Mucosa of descending colon (tissue), 3 donors: ENCODE measurements around the gene EXOC1. TPM values are rescaled to one million over a fixed set of nuclear protein-coding genes. Genes with fewer than 3 reads are reported as not detected.

ENCODE experiments used
- ATAC-seq: fragments of 200-7000 bp; cut with Tn5 transposase; one replicate; pipeline ENCODE4 v1.9.1; 2020; ENCODE audit warnings: mild to moderate bottlenecking, moderate library complexity
- DNase-seq, 3 donors: peaks; one replicate each; pipeline ENCODE4 v3.0.0-alpha.2; 2020
- H3K36me3 ChIP-seq: fragments of 200-600 bp; one replicate; pipeline ENCODE4 v1.8.0; 2021; ENCODE audit warnings: low read depth, mild to moderate bottlenecking
- H3K4me1 ChIP-seq: fragments of 200-600 bp; one replicate; pipeline ENCODE4 v1.8.0; 2021; ENCODE audit warnings: low read depth, mild to moderate bottlenecking
- H3K4me3 ChIP-seq: fragments of 200-600 bp; one replicate; pipeline ENCODE4 v1.8.0; 2021; ENCODE audit warnings: mild to moderate bottlenecking
- H3K9me3 ChIP-seq: fragments of 200-600 bp; one replicate; pipeline ENCODE4 v1.8.0; 2021; ENCODE audit warnings: mild to moderate bottlenecking
- CTCF ChIP-seq: fragments of 200-600 bp; IDR thresholded peaks from one replicate; pipeline ENCODE4 v1.8.0; 2022; ENCODE audit warnings: antibody characterized with exemption, mild to moderate bottlenecking
- intact Hi-C, 2 donors: fragments of 100-400 bp; cut with DNase I in 1 of 2; cut with micrococcal nuclease in 1 of 2; formaldehyde crosslinking; loops; one replicate each; pipeline versions ENCODE4 v1.11.0 to v1.11.1; 2022; cut with DNase I, micrococcal nuclease
- total RNA-seq, 3 donors: library from RNA; stranded (reverse); fragmentation: NEBNext Ultra II Directional in 2 of 3; extraction: Animal tissue kit (Norgen Biotek cat#: 25700) in 2 of 3; gene quantifications; one replicate each; pipeline versions ENCODE4 v1.2.1 to v1.2.4, GENCODE V29; 2021 to 2023
- donor health status: DM: no; HTN: no; CAD: no; lungs with moderate emphysema.
- donor health status: DM: no; HTN: no; CAD: no.
- donor health status: DM: no; HTN: yes; CAD: no.

Gene EXOC1
- total RNA-seq, 3 donors from 2014 or later, result 32.9 to 53.3 (median 37.4) TPM

- intact Hi-C loops, result no loop called here
- no peaks in the 10 kb centered on the region for H3K9me3 ChIP-seq
- DNase-seq, result no peak
- ATAC-seq, result no peak
- no peaks in the 10 kb centered on the region for H3K4me1 ChIP-seq
- TF ChIP-seq CTCF, result no peak
- peaks cover 10% of the 10 kb centered on the region for H3K36me3 ChIP-seq
- no peak overlapping the region for H3K4me3 ChIP-seq
Observed at GRCh38 chr4:55879224-55879623, 25.8 kb downstream of the EXOC1 start.

DNA sequence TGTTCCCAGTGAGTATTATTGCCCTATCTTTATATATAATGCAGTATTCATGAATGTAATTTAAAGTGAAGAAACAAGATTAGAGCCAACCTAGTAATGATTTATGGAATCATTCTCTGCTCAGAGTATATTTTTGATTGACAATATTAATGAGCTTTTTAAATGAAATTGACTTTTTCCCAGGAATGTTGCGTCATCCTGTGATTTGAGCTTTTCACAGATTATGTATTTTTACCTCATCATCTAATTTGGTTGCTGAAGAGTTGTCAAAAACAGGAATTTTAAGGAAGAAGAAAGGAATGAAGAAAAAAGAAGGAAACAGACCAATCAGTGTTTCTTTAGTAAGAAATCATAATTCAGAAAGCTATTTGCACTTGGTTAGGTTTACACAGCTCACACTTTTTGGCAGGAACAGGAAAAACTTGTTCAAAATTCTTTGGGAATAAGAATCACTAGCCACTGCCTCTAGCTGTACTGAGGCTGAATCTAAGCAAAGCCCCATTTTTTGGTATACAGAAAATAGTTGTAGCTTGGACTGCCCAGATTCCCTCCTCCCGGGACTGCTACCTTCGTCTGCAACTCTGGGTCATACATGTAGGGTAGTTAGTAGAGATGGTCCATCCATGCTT, 27.3 kb downstream of the EXOC1 start:
- no peak overlapping the region for H3K4me3 ChIP-seq
- intact Hi-C loops, result no loop called here
- DNase-seq (no peak), ATAC-seq (no peak)
- TF ChIP-seq CTCF, result no peak
- no peaks in the 10 kb centered on the region for H3K9me3 ChIP-seq
- no peaks in the 10 kb centered on the region for H3K4me1 ChIP-seq
- H3K36me3 ChIP-seq, result peaks cover 10% of the 10 kb centered on the region

- no peaks in the 10 kb centered on the region for H3K9me3 ChIP-seq
- H3K36me3 ChIP-seq, result no peaks in the 10 kb centered on the region
- intact Hi-C loops, result no loop called here
- H3K4me1 ChIP-seq, result no peaks in the 10 kb centered on the region
- TF ChIP-seq CTCF, result no peak
- ATAC-seq (no peak), DNase-seq (no peak)
- H3K4me3 ChIP-seq, result no peak overlapping the region
Observed at GRCh38 chr4:55884093-55884850, 30.8 kb downstream of the EXOC1 start.

DNA sequence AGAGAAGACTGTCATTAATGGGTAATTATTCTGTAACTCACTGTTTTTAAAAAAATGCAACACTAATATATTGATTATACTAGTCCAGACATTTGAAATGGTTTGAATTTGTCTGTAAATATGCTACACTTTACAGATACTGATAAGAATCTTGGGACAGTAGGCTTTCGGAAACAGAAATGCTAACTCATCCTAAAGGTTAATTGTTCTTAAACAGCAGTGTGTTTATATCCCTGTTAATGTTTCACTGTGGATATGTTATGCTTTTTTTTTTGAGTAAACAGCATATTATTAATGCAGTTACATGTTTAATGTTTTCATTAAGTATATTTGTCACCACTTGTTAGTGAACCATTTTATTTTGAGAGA, 31.4 kb downstream of the EXOC1 start:
- Histone ChIP-seq H3K4me1 (no peaks in the 10 kb centered on the region), H3K36me3 (no peaks in the 10 kb centered on the region), H3K4me3 (no peak overlapping the region), H3K9me3 (no peaks in the 10 kb centered on the region)
- intact Hi-C loops, result no loop called here
- ATAC-seq, result no peak
- no peak for TF ChIP-seq CTCF
- DNase-seq, result no peak

DNA sequence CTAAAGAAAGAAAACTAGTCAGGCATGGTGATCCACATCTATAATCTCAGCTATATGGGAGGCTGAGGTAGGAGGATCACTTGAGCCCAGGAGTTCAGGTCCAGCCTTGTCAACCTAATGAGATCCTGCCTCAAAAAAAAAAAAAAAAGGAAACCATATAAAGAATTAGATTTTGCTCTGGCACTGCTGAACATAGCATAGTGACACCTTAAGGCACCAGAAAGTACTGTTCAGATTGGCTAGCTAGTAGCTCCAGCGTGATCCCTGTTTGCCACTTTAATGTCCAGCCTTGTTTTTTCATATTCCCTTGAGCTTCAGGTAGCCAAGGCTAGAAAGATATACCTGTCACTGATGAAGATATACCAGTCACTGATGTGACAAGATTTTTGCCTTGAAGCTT, 34.1 kb downstream of the EXOC1 start:
- Histone ChIP-seq H3K9me3 (no peaks in the 10 kb centered on the region), H3K4me3 (no peak overlapping the region), H3K36me3 (no peaks in the 10 kb centered on the region), H3K4me1 (no peaks in the 10 kb centered on the region)
- intact Hi-C loops, result no loop called here
- TF ChIP-seq CTCF, result no peak
- ATAC-seq, result no peak
- no peak for DNase-seq
